Measurements from ENCODE around the gene SBK2. TPM values are rescaled to one million over a fixed set of nuclear protein-coding genes. Genes with fewer than 3 reads are reported as not detected.

SBK2 gene
- total and polyA plus RNA-seq, 2 donors (not counting 3 experiments of a cell fraction or from before 2014, with no cell fraction given) = not detected

- no peak overlapping the region for H3K4me2 ChIP-seq (ENCODE audit: insufficient read depth, low read length)
- dilution Hi-C loops (cut with MboI; ENCODE audit: extremely low pct_ligation_motif_present, low sequenced_read_pairs) = no loop called here
- ChIA-PET POLR2A (no interaction called here), CTCF (interaction anchor here (1.3 kb wide), 1 partner anchor 75 kb away, joined by 3 read pairs; no protein-coding TSS in a partner anchor)
- no peak for FAIRE-seq
- H2AFZ ChIP-seq (ENCODE audit: low read depth, low read length) = no peak overlapping the region
- intact Hi-C loops (cut with micrococcal nuclease) = no loop called here
- no peak overlapping the region for H3K9ac ChIP-seq (replicated peaks; ENCODE audit: extremely low read depth, insufficient read depth, low read length)
- TF ChIP-seq GATA2 (IDR thresholded peaks at IDR 0.05; ENCODE audit: insufficient read depth, insufficient read length, low read depth, low read length) (no peak), FOS (IDR thresholded peaks at IDR 0.05; ENCODE audit: borderline replicate concordance, insufficient read depth, low read length) (no peak), MYC (IDR thresholded peaks at IDR 0.05; ENCODE audit: low read depth, low read length) (no peak), JUN (IDR thresholded peaks at IDR 0.05; ENCODE audit: borderline replicate concordance, insufficient read depth, insufficient read length, low read depth) (no peak), POLR2AphosphoS5 (IDR thresholded peaks at IDR 0.05; ENCODE audit: insufficient read depth, low read depth, low read length) (no peak), MAX (IDR thresholded peaks at IDR 0.05; ENCODE audit: insufficient read depth, insufficient read length) (no peak), EZH2 (IDR thresholded peaks at IDR 0.05; ENCODE audit: borderline replicate concordance, low read depth, low read length, severe bottlenecking) (no peak), POLR2A (IDR thresholded peaks at IDR 0.05; ENCODE audit: low read depth, low read length) (no peak), CTCF (IDR thresholded peaks at IDR 0.05; ENCODE audit: extremely low read depth in 1 of 2, insufficient read depth in 1 of 2, low read depth in 1 of 2, low read length in 2 of 2) (no peak)
- no peaks in the 10 kb centered on the region for H3K27me3 ChIP-seq (ENCODE audit: control insufficient read depth in 2 of 2, insufficient read depth in 2 of 2, low read length in 2 of 2)
- no peak overlapping the region for H3K4me3 ChIP-seq (replicated peaks in 1 of 3; ENCODE audit: insufficient read depth in 1 of 3, low read depth in 1 of 3, low read length in 3 of 3)
- BruUV-seq (replicated peaks) = no TSS peak
- no peak overlapping the region for H3K27ac ChIP-seq (ENCODE audit: insufficient read depth, low read depth, low read length)
- no peaks in the 10 kb centered on the region for H4K20me1 ChIP-seq (replicated peaks; ENCODE audit: control insufficient read depth, extremely low read depth, insufficient read depth, low read length)
- no peaks in the 10 kb centered on the region for H3K79me2 ChIP-seq (ENCODE audit: control insufficient read depth, insufficient read depth, low read length)
- no peaks in the 10 kb centered on the region for H3K36me3 ChIP-seq (ENCODE audit: control insufficient read depth in 2 of 2, extremely low read depth in 1 of 2, insufficient read depth in 2 of 2, low read length in 2 of 2)
- no peaks in the 10 kb centered on the region for H3K9me1 ChIP-seq (replicated peaks; ENCODE audit: control insufficient read depth, extremely low read depth, insufficient read depth, low read length)
- H3K9me3 ChIP-seq (replicated peaks; ENCODE audit: control insufficient read depth, insufficient read depth, low read length) = no peaks in the 10 kb centered on the region
- DNase-seq (ENCODE audit: low read depth, low spot score) = no peak
- peaks cover 12% of the 10 kb centered on the region for H3K4me1 ChIP-seq (ENCODE audit: control insufficient read depth, extremely low read depth, insufficient read depth, low read length)
Observed at GRCh38 chr19:55542292-55542855, 5.4 kb upstream of the SBK2 start.

Measured in endothelial cell of umbilical vein (primary cell).